ENCODE measurements around the gene IQCE. TPM values are rescaled to one million over a fixed set of nuclear protein-coding genes. Genes with fewer than 3 reads are reported as not detected.

Gene IQCE
- total RNA-seq, 4 donors from 2014 or later, result 6.6 to 14.3 (median 12.8) TPM

- DNase-seq (ENCODE audit: low spot score) (no peak), ATAC-seq (ENCODE audit: low FRiP score) (no peak)
- TF ChIP-seq, protein P1, sequence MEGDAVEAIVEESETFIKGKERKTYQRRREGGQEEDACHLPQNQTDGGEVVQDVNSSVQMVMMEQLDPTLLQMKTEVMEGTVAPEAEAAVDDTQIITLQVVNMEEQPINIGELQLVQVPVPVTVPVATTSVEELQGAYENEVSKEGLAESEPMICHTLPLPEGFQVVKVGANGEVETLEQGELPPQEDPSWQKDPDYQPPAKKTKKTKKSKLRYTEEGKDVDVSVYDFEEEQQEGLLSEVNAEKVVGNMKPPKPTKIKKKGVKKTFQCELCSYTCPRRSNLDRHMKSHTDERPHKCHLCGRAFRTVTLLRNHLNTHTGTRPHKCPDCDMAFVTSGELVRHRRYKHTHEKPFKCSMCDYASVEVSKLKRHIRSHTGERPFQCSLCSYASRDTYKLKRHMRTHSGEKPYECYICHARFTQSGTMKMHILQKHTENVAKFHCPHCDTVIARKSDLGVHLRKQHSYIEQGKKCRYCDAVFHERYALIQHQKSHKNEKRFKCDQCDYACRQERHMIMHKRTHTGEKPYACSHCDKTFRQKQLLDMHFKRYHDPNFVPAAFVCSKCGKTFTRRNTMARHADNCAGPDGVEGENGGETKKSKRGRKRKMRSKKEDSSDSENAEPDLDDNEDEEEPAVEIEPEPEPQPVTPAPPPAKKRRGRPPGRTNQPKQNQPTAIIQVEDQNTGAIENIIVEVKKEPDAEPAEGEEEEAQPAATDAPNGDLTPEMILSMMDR (IDR thresholded peaks at IDR 0.05), result no peak
Measured at GRCh38 chr7:2635810-2636701, 77.3 kb downstream of the IQCE start.

GRCh38 chr7:2637066-2637471 lies 78.3 kb downstream of the IQCE start:
- TF ChIP-seq, protein P1 (IDR thresholded peaks at IDR 0.05), result no peak
- ATAC-seq (ENCODE audit: low FRiP score) (no peak), DNase-seq (ENCODE audit: low spot score) (no peak)

- TF ChIP-seq, protein P1 (IDR thresholded peaks at IDR 0.05), result no peak
- ATAC-seq (ENCODE audit: low FRiP score) (no peak), DNase-seq (ENCODE audit: low spot score) (no peak)
Measured at GRCh38 chr7:2637505-2638223, 78.9 kb downstream of the IQCE start.

DNA sequence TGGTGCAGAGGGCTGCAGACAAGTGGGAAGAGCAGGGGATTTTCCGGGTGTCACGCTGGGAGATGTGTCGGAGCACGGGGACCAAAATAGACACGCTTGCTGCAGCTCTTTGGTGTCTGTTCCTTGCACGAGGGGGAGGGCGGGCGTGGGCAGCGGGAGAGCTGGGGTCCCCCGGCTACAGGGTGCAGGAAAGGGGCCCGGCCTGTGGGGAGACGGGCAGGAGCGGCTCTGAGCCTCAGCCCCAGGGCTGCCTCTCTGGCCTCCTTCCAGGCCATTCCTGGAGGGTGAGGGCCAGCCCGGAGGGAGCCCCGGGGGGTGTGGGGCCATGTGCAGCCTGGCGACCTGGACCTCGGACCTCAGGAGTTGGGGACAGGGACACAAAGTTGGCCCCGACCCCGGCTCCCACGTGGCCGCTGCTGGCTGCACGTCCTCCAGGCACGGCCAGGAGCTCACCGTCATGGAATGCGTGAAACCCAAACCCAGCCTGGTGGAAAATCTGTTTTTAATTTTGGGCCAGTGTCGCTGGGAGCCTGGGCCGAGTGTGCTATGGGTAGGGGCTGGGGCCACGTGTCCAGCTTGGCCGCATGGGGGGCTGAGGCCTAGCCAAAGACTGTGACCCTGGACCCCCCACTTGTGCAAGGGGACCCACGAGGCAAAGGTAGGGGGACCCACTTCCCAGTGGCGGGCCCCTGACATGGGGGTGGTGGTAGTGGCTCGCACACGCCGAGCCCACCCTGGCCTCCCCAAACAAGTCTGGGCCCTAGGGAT lies 79.6 kb downstream of the IQCE start:
- TF ChIP-seq, protein P1 (IDR thresholded peaks at IDR 0.05), result no peak
- DNase-seq (ENCODE audit: low spot score), result no peak
- no peak for ATAC-seq (ENCODE audit: low FRiP score)

GRCh38 chr7:2639181-2639681 lies 80.5 kb downstream of the IQCE start:
- no peak for ATAC-seq (ENCODE audit: low FRiP score)
- TF ChIP-seq, protein P1 (IDR thresholded peaks at IDR 0.05), result no peak

DNA sequence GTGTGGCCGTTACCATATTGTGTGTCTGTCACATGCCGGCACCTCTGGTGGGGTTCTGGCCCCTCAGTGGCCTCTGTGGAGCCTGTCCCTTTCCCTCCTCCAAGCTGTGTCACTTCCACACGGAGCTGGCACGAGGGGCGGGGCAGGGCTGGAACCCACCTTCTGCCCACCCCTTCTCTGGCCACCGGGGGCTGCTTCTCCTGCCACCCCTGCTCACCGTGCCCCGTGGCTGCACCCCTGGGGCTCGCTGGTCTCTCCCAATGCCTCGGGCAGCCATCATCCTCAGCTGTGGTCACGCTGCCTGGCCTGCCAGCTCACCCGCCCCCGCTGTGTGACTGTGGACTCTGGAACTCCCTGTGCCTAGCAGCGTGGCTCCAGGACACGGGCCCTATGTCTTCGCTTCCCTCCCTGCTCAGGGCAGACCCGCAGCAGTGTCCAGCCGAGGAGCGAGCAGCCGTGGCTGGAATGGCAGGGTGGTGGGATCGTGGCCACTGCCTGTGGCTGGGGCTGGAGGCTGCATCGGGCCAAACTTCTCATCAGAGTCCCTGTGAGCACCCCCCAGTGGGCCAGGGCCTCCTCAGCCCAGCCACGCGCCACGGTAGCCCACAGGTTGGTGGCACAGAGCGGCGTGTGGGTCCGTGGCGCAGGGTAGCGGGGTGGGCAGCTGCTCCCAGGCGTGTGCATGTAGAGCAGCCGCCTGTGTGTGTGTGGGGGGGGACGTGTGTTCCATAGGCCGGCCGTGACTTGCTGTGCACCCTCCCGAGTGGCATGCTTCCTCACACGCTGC lies 81.1 kb downstream of the IQCE start:
- TF ChIP-seq, protein P1 (IDR thresholded peaks at IDR 0.05), result no peak
- ATAC-seq (ENCODE audit: low FRiP score), result no peak
- no peak for DNase-seq (ENCODE audit: low spot score)

More at GRCh38 chr7:2639181-2639681, 80.5 kb downstream of the IQCE start:
- DNase-seq (ENCODE audit: low spot score), result no peak

Data from omental fat pad (tissue), 4 donors.